A673 (cell line): ENCODE results near the gene FHL1.

Experiments
- EZH2 ChIP-seq: fragments of 200-600 bp; sonication (generic); IDR thresholded peaks from 2 replicates; pipeline ENCODE4 v1.6.1; 2017; ENCODE audit warnings: borderline replicate concordance, low read depth, mild to moderate bottlenecking, mixed read lengths, antibody characterized with exemption, low read length; ENCODE audit not compliant: poor library complexity, severe bottlenecking
- TF ChIP-seq, protein P1 (sequence below): fragments of 300-800, 200-600 bp; sonication (generic); conservative IDR thresholded peaks from 2 replicates; pipeline ENCODE4 v1.5.1; 2017; ENCODE audit warnings: low read depth, mild to moderate bottlenecking, antibody characterized with exemption, low read length, moderate library complexity, mixed read lengths

DNA sequence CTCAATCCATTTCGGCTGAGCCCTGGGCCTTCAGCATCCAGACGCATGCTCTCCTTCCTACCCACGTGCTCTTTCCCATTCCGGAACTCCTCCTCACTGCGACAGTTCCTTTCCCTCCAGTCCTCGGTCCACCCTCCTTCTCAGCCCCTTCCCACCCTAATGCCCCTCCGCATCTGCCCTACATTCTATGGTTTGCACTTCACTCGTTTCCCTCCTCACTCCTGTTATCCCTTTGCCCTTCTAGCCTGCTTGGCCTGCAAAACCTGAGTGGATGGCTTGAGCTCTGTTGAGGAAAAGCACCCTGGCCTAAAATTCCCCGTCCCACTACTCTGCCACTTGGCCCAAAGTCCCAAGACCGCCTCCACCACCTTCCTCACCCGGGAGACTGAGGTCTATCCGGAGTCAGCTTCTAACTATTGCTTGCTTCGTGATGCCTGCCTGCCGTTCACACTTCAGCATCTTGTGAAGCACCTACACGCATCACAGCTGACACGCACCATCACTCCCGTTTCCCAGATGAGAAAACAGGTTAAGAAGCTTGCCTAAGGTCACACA is 65.3 kb downstream of the FHL1 start:
- TF ChIP-seq, protein P1, sequence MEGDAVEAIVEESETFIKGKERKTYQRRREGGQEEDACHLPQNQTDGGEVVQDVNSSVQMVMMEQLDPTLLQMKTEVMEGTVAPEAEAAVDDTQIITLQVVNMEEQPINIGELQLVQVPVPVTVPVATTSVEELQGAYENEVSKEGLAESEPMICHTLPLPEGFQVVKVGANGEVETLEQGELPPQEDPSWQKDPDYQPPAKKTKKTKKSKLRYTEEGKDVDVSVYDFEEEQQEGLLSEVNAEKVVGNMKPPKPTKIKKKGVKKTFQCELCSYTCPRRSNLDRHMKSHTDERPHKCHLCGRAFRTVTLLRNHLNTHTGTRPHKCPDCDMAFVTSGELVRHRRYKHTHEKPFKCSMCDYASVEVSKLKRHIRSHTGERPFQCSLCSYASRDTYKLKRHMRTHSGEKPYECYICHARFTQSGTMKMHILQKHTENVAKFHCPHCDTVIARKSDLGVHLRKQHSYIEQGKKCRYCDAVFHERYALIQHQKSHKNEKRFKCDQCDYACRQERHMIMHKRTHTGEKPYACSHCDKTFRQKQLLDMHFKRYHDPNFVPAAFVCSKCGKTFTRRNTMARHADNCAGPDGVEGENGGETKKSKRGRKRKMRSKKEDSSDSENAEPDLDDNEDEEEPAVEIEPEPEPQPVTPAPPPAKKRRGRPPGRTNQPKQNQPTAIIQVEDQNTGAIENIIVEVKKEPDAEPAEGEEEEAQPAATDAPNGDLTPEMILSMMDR = no peak
- no peak for TF ChIP-seq EZH2
